Measurements from ENCODE around the gene CAPN3.

DNA sequence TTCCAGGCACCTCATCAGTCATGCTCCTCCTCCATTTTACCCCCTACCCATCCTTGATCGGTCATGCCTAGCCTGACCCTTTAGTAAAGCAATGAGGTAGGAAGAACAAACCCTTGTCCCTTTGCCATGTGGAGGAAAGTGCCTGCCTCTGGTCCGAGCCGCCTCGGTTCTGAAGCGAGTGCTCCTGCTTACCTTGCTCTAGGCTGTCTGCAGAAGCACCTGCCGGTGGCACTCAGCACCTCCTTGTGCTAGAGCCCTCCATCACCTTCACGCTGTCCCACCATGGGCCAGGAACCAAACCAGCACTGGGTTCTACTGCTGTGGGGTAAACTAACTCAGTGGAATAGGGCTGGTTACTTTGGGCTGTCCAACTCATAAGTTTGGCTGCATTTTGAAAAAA, 52.6 kb downstream of the CAPN3 start:
- TF ChIP-seq GATA2 (IDR thresholded peaks at IDR 0.05; ENCODE audit: low read depth, low read length) (no peak), GATA3 (IDR thresholded peaks at IDR 0.05; ENCODE audit: low read depth, low read length) (no peak)

Data from SH-SY5Y (cell line).